DND-41 (cell line): ENCODE data around the gene TRMT13.

Experiments
- EZH2 ChIP-seq: IDR thresholded peaks from 3 replicates; pipeline ENCODE4 v1.6.1; 2012; ENCODE audit warnings: borderline replicate concordance, low read depth, mild to moderate bottlenecking, moderate library complexity, low read length, inconsistent platforms; ENCODE audit not compliant: severe bottlenecking
- TF ChIP-seq, protein P1 (sequence below): IDR thresholded peaks from 2 replicates; pipeline ENCODE4 v1.5.1; 2012; ENCODE audit warnings: borderline replicate concordance, low read length, moderate library complexity, mild to moderate bottlenecking; ENCODE audit not compliant: poor library complexity, severe bottlenecking; ENCODE audit errors: extremely low read depth

DNA sequence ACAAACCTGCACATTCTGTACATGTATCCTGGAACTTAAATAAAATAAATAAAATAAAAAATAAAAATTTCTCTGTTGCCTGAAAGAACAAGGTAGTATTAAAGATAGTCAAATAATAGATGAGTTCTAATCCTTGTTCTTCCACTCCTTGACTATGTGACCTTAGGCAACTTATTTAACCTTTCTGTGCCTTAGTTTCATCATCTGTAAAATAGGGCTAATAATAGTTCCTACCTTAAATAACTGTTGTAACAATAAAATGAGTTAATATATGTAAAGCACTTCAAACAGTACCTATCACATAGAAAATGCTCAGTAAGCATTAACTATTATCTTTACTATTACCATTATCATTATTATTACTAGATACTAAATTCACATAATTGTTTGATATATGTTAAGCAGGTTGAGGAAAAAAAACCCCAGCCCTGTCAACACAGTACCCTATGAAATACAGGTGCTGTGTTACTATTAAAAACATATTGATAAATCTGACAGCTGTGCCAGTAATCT is 23.4 kb upstream of the TRMT13 start:
- TF ChIP-seq, protein P1, sequence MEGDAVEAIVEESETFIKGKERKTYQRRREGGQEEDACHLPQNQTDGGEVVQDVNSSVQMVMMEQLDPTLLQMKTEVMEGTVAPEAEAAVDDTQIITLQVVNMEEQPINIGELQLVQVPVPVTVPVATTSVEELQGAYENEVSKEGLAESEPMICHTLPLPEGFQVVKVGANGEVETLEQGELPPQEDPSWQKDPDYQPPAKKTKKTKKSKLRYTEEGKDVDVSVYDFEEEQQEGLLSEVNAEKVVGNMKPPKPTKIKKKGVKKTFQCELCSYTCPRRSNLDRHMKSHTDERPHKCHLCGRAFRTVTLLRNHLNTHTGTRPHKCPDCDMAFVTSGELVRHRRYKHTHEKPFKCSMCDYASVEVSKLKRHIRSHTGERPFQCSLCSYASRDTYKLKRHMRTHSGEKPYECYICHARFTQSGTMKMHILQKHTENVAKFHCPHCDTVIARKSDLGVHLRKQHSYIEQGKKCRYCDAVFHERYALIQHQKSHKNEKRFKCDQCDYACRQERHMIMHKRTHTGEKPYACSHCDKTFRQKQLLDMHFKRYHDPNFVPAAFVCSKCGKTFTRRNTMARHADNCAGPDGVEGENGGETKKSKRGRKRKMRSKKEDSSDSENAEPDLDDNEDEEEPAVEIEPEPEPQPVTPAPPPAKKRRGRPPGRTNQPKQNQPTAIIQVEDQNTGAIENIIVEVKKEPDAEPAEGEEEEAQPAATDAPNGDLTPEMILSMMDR = no peak
- TF ChIP-seq EZH2 = no peak
